ENCODE measurements around the gene NCKAP1. TPM values are rescaled to one million over a fixed set of nuclear protein-coding genes. Genes with fewer than 3 reads are reported as not detected.

NCKAP1 gene
- total RNA-seq, 1 experiment from 2014 or later: 115 TPM

DNA sequence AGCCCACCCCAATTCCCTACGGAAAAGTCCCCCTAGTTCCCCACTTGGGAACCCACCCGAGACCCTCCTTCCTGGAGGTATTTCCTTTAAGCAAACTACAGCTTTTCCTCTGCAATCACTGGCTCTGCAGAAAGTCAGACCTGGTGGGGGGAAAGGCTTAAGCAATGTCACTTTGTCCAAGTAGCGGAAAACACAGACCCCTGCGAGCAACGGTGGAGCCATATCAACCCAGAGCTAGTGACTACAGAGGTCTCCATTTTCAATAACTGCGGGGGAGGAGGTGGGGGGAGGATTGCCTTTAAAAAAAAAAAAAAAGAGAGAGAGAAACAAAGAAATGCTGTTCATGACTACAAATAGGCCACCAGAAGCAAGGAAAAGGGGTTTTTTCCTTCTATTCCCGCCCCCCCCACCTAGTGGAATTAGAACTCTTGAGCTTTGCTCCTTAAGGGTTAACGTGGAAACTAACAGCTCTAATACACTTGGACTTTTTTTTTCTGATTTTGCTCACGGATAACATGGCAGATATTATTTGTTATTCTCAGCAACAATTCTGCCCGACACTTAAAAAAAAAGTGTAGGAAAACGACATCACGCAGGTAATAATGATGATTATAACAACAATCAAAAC is 170.7 kb downstream of the NCKAP1 start:
- ATAC-seq (no peak), DNase-seq (ENCODE audit: low read depth, low spot score) (no peak)
- TF ChIP-seq POLR2A (IDR thresholded peaks at IDR 0.05; ENCODE audit: borderline replicate concordance, extremely low read depth, insufficient read depth, insufficient read length) (no peak), EZH2phosphoT487 (IDR thresholded peaks at IDR 0.05; ENCODE audit: borderline replicate concordance) (no peak), JUND (IDR thresholded peaks at IDR 0.05) (no peak), YY1 (IDR thresholded peaks at IDR 0.05; ENCODE audit: extremely low read depth, insufficient replicate concordance, low read depth, low read length) (no peak), ELF1 (IDR thresholded peaks at IDR 0.05; ENCODE audit: borderline replicate concordance, low read depth) (no peak)
- H3K9ac ChIP-seq (ENCODE audit: low read length): no peak overlapping the region
- H3K36me3 ChIP-seq (ENCODE audit: control insufficient read depth in 1 of 2, insufficient read depth in 2 of 2, low read length in 2 of 2): no peaks in the 10 kb centered on the region
- H4K20me1 ChIP-seq (ENCODE audit: insufficient read depth): no peaks in the 10 kb centered on the region
- no peak overlapping the region for H3K4me2 ChIP-seq (ENCODE audit: low read length)
- no peaks in the 10 kb centered on the region for H3K4me1 ChIP-seq (ENCODE audit: control insufficient read depth in 1 of 2, insufficient read depth in 2 of 2, low read length in 2 of 2)
- BruUV-seq (replicated peaks): no TSS peak
- intact Hi-C loops (cut with micrococcal nuclease): no loop called here
- ChIA-PET POLR2A (no interaction called here), RAD21 (ENCODE audit: low non-redundant PET in 1 of 2, low total read pairs in 2 of 2, uncharacterized antibody in 2 of 2, unreplicated experiment in 2 of 2) (no interaction called here), CTCF (interaction anchor here (0.7 kb wide), 1 partner anchor 65 kb away, joined by 4 read pairs; no protein-coding TSS in a partner anchor)
- no peak overlapping the region for H3K27ac ChIP-seq (ENCODE audit: low read depth, low read length)
- H3K9me2 ChIP-seq (ENCODE audit: insufficient read depth): no peaks in the 10 kb centered on the region
- H3K79me2 ChIP-seq (ENCODE audit: insufficient read depth, low read length): no peaks in the 10 kb centered on the region
- no peak overlapping the region for H2AFZ ChIP-seq (ENCODE audit: low read depth, low read length, poor library complexity, severe bottlenecking)
- no peaks in the 10 kb centered on the region for H3K9me3 ChIP-seq (ENCODE audit: control insufficient read depth in 1 of 2, insufficient read depth in 1 of 2, low read depth in 1 of 2, low read length in 2 of 2)
- H3K4me3 ChIP-seq (replicated peaks in 1 of 2; ENCODE audit: low read depth in 1 of 2, low read length in 2 of 2): no peak overlapping the region
- no peaks in the 10 kb centered on the region for H3K27me3 ChIP-seq (ENCODE audit: insufficient read depth, low read length)

DNA sequence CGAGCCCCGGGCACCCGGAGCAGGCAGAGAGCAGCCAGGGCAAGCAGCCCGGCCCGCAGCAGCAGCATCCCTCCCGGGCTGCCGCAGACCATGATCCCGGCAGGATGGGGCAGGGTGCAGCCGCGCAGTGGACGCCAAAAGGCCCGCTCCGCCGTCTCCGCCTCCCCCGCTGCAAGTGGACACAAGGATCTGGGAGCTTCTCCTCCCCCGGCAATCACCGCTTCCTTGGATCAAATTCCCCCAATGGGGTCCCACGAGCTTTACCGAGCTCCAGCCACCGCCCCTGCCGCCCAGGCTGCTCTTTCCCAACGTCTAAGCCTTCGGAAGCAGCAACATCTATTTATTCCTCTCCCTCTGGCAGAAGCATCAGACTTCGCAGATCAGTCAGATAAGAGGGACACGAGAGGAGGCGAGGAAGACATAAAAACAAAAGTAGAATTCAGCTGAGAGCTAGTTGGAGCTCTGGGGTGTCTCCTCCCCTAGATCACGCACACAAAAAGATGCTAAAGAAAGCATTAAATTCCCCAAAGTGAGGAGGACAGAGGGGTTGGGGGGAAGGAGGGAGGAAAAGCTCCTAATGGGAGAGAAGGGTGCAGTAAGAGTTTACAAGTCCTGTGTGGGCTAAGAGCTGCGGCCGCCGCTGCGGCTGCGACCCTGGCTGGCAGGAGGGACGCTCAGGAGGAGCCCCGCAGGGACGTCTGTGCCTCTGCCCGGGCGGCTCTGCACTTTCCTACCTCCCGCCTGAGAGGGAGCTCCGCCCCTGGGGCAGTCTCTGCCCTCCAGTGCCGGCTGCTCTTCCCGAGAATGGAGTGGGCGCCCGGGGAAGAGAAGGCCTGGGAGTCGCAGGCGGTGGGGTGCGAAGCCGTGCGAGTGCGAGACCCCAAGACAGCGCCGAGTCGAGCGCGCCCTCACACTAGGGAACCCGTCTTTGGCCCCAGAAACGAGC is 171.5 kb downstream of the NCKAP1 start, which contains the start of gene FRZB:
TSS of gene FRZB (minus strand) at position 177 of the 946 bp plus-strand sequence. CDS start at position 92, 85 bp downstream.
- ChIA-PET POLR2A (no interaction called here), CTCF (no interaction called here), RAD21 (ENCODE audit: low non-redundant PET in 1 of 2, low total read pairs in 2 of 2, uncharacterized antibody in 2 of 2, unreplicated experiment in 2 of 2) (no interaction called here)
- no peaks in the 10 kb centered on the region for H3K27me3 ChIP-seq (ENCODE audit: insufficient read depth, low read length)
- no peak within 1 kb of the TSS for H3K4me2 ChIP-seq (ENCODE audit: low read length)
- DNase-seq (ENCODE audit: low read depth, low spot score) (no peak), ATAC-seq (no peak)
- H3K9me2 ChIP-seq (ENCODE audit: insufficient read depth): no peaks in the 10 kb centered on the region
- H3K4me3 ChIP-seq (replicated peaks in 1 of 2; ENCODE audit: low read depth in 1 of 2, low read length in 2 of 2): no peak within 1 kb of the TSS
- H4K20me1 ChIP-seq (ENCODE audit: insufficient read depth): no peaks in the 10 kb centered on the region
- TF ChIP-seq EZH2phosphoT487 (IDR thresholded peaks at IDR 0.05; ENCODE audit: borderline replicate concordance) (no peak), SRF (IDR thresholded peaks at IDR 0.05; ENCODE audit: low read depth) (no peak), EZH2 (IDR thresholded peaks at IDR 0.05) (no peak), SIN3A (IDR thresholded peaks at IDR 0.05; ENCODE audit: low read depth) (no peak), RAD21 (IDR thresholded peaks at IDR 0.05; ENCODE audit: low read depth) (no peak), YY1 (IDR thresholded peaks at IDR 0.05; ENCODE audit: extremely low read depth, insufficient replicate concordance, low read depth, low read length) (no peak), ZFX (IDR thresholded peaks at IDR 0.05) (no peak), SP1 (IDR thresholded peaks at IDR 0.05; ENCODE audit: low read depth) (no peak), FOSL1 (IDR thresholded peaks at IDR 0.05; ENCODE audit: low read depth) (no peak), POLR2A (IDR thresholded peaks at IDR 0.05; ENCODE audit: borderline replicate concordance, extremely low read depth, insufficient read depth, insufficient read length) (no peak), JUND (IDR thresholded peaks at IDR 0.05) (no peak), ZNF274 (IDR thresholded peaks at IDR 0.05; ENCODE audit: low read depth, low read length) (no peak), CEBPB (IDR thresholded peaks at IDR 0.05; ENCODE audit: low read depth) (no peak)
- no peak within 1 kb of the TSS for H2AFZ ChIP-seq (ENCODE audit: low read depth, low read length, poor library complexity, severe bottlenecking)
- no peaks in the 10 kb centered on the region for H3K36me3 ChIP-seq (ENCODE audit: control insufficient read depth in 1 of 2, insufficient read depth in 2 of 2, low read length in 2 of 2)
- H3K9ac ChIP-seq (ENCODE audit: low read length): no peak within 1 kb of the TSS
- H3K27ac ChIP-seq (ENCODE audit: low read depth, low read length): no peak within 1 kb of the TSS
- BruUV-seq (replicated peaks): no TSS peak
- intact Hi-C loops (cut with micrococcal nuclease): no loop called here
- no peaks in the 10 kb centered on the region for H3K4me1 ChIP-seq (ENCODE audit: control insufficient read depth in 1 of 2, insufficient read depth in 2 of 2, low read length in 2 of 2)
- no peaks in the 10 kb centered on the region for H3K9me3 ChIP-seq (ENCODE audit: control insufficient read depth in 1 of 2, insufficient read depth in 1 of 2, low read depth in 1 of 2, low read length in 2 of 2)
- H3K79me2 ChIP-seq (ENCODE audit: insufficient read depth, low read length): no peaks in the 10 kb centered on the region
